ENCODE results near the gene TYMP.

The TYMP gene

GRCh38 chr22:50482107-50483074 lies 47.4 kb downstream of the TYMP start:
- Histone ChIP-seq H3K27ac (ENCODE audit: low read length) (no peak overlapping the region), H3K9me3 (replicated peaks; ENCODE audit: insufficient read depth, low read length) (no peaks in the 10 kb centered on the region), H3K27me3 (replicated peaks; ENCODE audit: insufficient read depth, low read length) (peaks cover 14% of the 10 kb centered on the region), H3K9me2 (replicated peaks; ENCODE audit: insufficient read depth, low read length) (no peaks in the 10 kb centered on the region), H3K4me2 (ENCODE audit: low read depth, low read length) (peak overlapping the region; percentile 50), H3F3A (ENCODE audit: insufficient read depth, low read length) (no peaks in the 10 kb centered on the region), H2AFZ (ENCODE audit: low read length) (peak overlapping the region; percentile 85), H4K20me1 (ENCODE audit: insufficient read depth, low read length) (no peaks in the 10 kb centered on the region), H3K4me1 (ENCODE audit: low read length) (no peaks in the 10 kb centered on the region), H3K4me3 (ENCODE audit: low read length) (peak overlapping the region; percentile 69), H3K9ac (ENCODE audit: low read length) (peak overlapping the region; percentile 56; the same call in 1 of the 2 replicates), H3K79me2 (ENCODE audit: low read length) (no peaks in the 10 kb centered on the region), H3K36me3 (replicated peaks; ENCODE audit: insufficient read depth, low read length) (no peaks in the 10 kb centered on the region)
- DNase-seq = no peak
- TF ChIP-seq CTCF (IDR thresholded peaks at IDR 0.05; ENCODE audit: low read length) = no peak
- no peak for TF ChIP-seq EZH2phosphoT487 (IDR thresholded peaks at IDR 0.05; ENCODE audit: low read length)
- TF ChIP-seq EZH2 (optimal IDR thresholded peaks at IDR 0.05; ENCODE audit: low read depth, low read length) = no peak

GRCh38 chr22:50481440-50482106 lies 48.2 kb downstream of the TYMP start, which contains the start of gene ADM2:
ADM2 (plus strand) TSS chr22:50481543; CDS start chr22:50481848, 305 bp downstream.
- Histone ChIP-seq H3K4me3 (ENCODE audit: low read length) (peak within 1 kb of the TSS; percentile 69), H3K9me2 (replicated peaks; ENCODE audit: insufficient read depth, low read length) (no peaks in the 10 kb centered on the region), H3F3A (ENCODE audit: insufficient read depth, low read length) (no peaks in the 10 kb centered on the region), H3K9ac (ENCODE audit: low read length) (peak within 1 kb of the TSS; percentile 56; the same call in 1 of the 2 replicates), H4K20me1 (ENCODE audit: insufficient read depth, low read length) (no peaks in the 10 kb centered on the region), H3K27ac (ENCODE audit: low read length) (no peak within 1 kb of the TSS), H3K36me3 (replicated peaks; ENCODE audit: insufficient read depth, low read length) (no peaks in the 10 kb centered on the region), H3K4me1 (ENCODE audit: low read length) (no peaks in the 10 kb centered on the region), H3K4me2 (ENCODE audit: low read depth, low read length) (peak within 1 kb of the TSS; percentile 68), H3K9me3 (replicated peaks; ENCODE audit: insufficient read depth, low read length) (no peaks in the 10 kb centered on the region), H2AFZ (ENCODE audit: low read length) (peak within 1 kb of the TSS; percentile 85), H3K27me3 (replicated peaks; ENCODE audit: insufficient read depth, low read length) (peaks cover 14% of the 10 kb centered on the region), H3K79me2 (ENCODE audit: low read length) (no peaks in the 10 kb centered on the region)
- TF ChIP-seq CTCF (IDR thresholded peaks at IDR 0.05; ENCODE audit: low read length) = no peak
- no peak for TF ChIP-seq EZH2phosphoT487 (IDR thresholded peaks at IDR 0.05; ENCODE audit: low read length)
- TF ChIP-seq EZH2 (optimal IDR thresholded peaks at IDR 0.05; ENCODE audit: low read depth, low read length) = no peak
- DNase-seq = no peak

GRCh38 chr22:50481045-50481439 lies 48.8 kb downstream of the TYMP start:
- H3K27me3 ChIP-seq (replicated peaks; ENCODE audit: insufficient read depth, low read length) = peaks cover 14% of the 10 kb centered on the region
- DNase-seq = no peak
- no peaks in the 10 kb centered on the region for H3K9me2 ChIP-seq (replicated peaks; ENCODE audit: insufficient read depth, low read length)
- no peak overlapping the region for H3K27ac ChIP-seq (ENCODE audit: low read length)
- H4K20me1 ChIP-seq (ENCODE audit: insufficient read depth, low read length) = no peaks in the 10 kb centered on the region
- TF ChIP-seq CTCF (IDR thresholded peaks at IDR 0.05; ENCODE audit: low read length) = no peak
- no peak for TF ChIP-seq EZH2phosphoT487 (IDR thresholded peaks at IDR 0.05; ENCODE audit: low read length)
- no peak for TF ChIP-seq EZH2 (optimal IDR thresholded peaks at IDR 0.05; ENCODE audit: low read depth, low read length)
- no peak overlapping the region; the same call in 1 of the 2 replicates for H3K9ac ChIP-seq (ENCODE audit: low read length)
- H3K4me2 ChIP-seq (ENCODE audit: low read depth, low read length) = peak overlapping the region; percentile 68; the same call in 1 of the 2 replicates
- H3K9me3 ChIP-seq (replicated peaks; ENCODE audit: insufficient read depth, low read length) = no peaks in the 10 kb centered on the region
- no peaks in the 10 kb centered on the region for H3K4me1 ChIP-seq (ENCODE audit: low read length)
- H3K79me2 ChIP-seq (ENCODE audit: low read length) = no peaks in the 10 kb centered on the region
- no peaks in the 10 kb centered on the region for H3K36me3 ChIP-seq (replicated peaks; ENCODE audit: insufficient read depth, low read length)
- H3K4me3 ChIP-seq (ENCODE audit: low read length) = peak overlapping the region; percentile 69
- H3F3A ChIP-seq (ENCODE audit: insufficient read depth, low read length) = no peaks in the 10 kb centered on the region
- H2AFZ ChIP-seq (ENCODE audit: low read length) = peak overlapping the region; percentile 58; the same call in 1 of the 2 replicates
